Activated CD8-positive, alpha-beta memory T cell treated with anti-CD3 and anti-CD28 coated beads, Interleukin-2, amount 50 U/mL, for 1 hour (primary cell): Measurements from ENCODE around the gene RUNDC3A.
"Not testable (repeated sequence)": the region's sequence is repeated elsewhere in the genome, so short reads cannot be mapped to it uniquely, and the experiment has no call there.

ENCODE experiments used
- DNase-seq: peaks from one replicate; pipeline ENCODE4 v3.0.0-alpha.2; 2020; ENCODE audit errors: extremely low read depth

Gene RUNDC3A

GRCh38 chr17:44359006-44359405 lies 50.6 kb downstream of the RUNDC3A start:
- DNase-seq = no peak

DNA sequence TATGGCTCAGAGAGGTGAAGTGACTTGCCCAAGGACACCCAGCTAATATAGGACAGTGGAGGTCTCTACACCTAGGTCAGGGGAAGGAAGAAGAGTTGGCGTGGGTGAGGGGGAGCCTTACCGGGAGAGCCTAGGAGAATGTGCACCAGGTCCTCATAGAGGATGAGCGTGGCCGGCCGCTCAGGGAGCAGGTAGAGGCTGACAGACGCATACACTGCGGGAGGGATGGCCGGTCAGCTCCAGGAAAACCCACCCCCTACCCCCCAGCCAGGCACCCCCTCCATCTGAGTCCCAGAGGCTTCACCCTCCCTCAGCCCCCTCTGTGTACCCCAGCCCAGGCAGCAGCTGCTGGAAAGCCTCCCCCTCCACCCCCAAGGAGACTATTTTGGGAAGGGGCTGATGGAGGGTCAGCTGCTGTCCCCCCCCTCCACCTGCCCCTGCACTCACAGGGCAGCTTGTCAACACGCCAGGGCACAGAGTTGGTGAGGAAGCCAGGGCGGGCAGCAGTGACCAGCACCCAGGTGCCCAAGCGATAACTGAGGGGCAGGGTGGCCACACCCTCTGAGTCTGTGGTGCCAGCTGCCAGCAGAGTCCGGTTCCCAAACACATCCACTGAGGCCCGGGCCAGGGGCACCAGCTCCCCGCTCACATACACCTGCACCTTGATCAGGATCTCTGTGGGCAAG lies 51.2 kb downstream of the RUNDC3A start:
- DNase-seq = no peak

- DNase-seq = no peak
Measured at GRCh38 chr17:44360144-44360533, 51.7 kb downstream of the RUNDC3A start.

DNA sequence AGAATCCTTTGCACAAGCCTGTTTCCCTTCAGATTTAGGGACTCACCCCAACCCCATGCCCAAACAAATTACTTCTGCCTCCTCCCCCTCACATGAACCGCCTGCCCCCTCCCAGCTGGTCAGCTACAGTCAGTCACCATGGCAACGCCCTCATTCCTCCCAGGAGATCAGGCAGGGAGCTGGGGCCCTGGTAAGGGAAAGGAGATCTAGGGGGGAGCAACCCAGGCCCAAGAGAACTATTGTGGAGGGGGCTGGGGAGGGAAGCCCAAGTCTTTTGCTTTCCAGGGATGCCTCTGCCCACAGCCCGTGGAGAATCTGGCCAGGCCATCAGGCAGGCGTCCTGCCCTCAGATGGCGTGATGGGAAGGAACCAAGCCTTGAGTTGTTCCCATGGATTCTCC lies 52.4 kb downstream of the RUNDC3A start:
- no peak for DNase-seq

- no peak for DNase-seq
Measured at GRCh38 chr17:44361292-44362260, 53.2 kb downstream of the RUNDC3A start.

GRCh38 chr17:44362459-44362948 lies 54.1 kb downstream of the RUNDC3A start:
- DNase-seq = no peak

GRCh38 chr17:44362949-44363612 lies 54.7 kb downstream of the RUNDC3A start:
- no peak for DNase-seq

- no peak for DNase-seq
Measured at GRCh38 chr17:44363613-44364159, 55.3 kb downstream of the RUNDC3A start, which contains the start of gene FAM171A2. TSS of gene FAM171A2 (minus strand) at chr17:44363853. CDS start at chr17:44363714, 139 bp downstream.

DNA sequence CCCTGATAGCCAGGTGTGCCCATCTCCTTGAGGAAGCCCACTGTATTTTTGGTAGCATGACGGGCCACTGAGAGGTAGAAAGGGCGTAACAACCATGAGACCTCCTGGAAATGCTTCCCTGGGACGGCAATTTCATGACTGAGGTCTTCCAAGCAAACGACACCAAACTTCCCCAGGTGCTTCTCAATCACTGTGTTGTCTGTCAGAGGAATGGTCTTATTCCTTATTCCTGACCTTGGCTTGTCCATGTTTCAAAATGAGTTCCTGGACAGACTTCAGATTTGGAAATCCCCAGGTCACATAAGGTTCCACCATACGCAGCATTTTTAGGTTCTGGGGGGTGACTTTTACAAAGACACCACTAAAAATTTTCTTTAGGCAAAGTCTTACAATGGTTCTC lies 56.6 kb downstream of the RUNDC3A start:
- DNase-seq = not testable (repeated sequence)

DNA sequence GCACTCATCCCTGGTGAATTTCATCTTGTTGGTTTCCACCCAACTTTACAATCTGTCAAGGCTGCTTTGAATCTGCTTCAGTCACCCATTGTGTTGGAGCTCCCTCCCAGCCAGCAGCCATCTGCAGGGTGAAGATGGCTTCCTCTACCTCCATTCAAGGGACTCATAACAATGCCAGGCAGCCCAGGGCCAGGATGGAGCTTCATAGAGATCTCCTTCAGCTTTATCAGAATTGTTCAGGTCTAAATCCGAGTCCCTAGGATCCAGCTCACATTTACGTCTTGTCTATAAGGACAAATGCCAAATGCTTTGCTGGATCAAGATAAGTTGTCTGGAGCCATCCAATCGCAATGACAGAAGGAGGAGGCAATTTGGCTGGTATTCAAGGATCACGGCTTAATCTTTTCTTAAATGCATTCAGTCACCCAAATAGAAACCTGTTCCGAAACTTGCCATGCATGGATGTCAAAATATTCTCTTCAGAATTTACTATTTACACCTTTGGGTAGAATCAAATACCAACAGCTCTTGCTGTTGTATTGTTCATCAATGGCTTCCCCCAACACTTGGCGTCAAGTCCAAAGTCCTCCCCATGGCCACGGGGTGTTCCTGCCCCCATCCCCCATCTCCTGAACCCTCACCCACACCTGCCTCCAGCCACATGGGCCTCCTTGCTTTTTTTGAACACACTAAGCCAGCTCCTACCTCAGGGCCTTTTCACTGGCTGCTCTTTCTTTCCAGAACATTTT lies 59.0 kb downstream of the RUNDC3A start:
- no peak for DNase-seq
